ENCODE measurements around the gene SCLY.
A peak's percentile ranks its signal among the peaks of the same experiment; 100 is the strongest.
"Not testable (repeated sequence)": the region's sequence is repeated elsewhere in the genome, so short reads cannot be mapped to it uniquely, and the experiment has no call there.

The SCLY gene

GRCh38 chr2:238042090-238042489 lies 18.7 kb upstream of the SCLY start:
- no peak for DNase-seq

DNA sequence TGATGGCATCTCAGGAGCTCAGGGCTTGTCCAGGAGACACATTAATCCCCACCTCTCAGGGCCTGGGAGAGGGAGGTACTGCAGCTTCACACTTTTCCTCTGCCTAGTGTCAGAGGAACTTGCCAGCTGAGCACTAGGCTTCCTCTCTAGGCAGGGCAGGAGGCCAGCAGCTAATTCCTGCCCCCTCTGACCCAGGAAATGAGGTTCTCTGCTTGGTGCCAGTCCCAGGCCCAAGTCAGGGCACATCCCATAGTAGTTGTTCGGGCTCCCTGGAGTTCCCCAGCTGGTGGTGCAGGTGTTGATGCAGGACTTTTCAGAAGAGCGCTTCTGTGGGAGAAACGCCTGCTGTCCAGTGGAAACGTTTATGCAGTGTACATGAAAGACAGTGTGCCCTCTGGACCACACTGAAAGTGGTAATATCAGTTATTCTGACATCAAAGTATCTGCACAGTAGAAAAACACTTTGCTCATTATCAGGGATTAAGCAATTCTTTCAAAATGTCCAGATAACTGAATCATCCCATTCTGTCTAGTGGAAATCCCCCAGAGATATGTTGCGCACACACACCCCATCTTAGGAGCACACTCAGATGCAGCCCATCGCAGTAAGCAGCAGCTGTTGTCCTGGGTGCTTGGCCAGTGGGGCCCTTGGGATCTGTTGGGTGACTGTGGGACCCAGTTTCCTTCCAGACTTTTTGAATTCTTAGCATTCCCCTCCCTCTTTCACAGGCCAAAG lies 17.8 kb upstream of the SCLY start:
- no peak for DNase-seq

DNA sequence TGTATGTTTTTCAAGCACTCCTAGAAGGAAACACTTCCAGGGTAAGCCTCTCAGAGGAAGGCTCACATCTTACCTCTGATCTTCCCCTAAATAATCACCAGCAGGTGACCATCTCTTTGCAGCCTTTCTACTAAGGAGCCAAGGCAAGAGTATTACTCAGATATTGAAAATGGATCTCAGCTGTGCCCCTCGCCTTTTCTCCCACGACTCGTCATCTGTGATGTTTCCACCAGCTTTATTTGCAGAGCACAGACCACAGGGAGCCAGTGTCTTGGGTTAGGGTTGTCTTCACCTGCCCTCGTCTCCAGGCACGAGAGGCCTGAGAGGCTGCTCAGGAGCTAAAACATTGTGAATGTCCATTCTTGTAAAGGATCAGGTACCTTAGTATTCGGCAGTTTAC lies 16.9 kb upstream of the SCLY start:
- no peak for DNase-seq

GRCh38 chr2:238045575-238045974 lies 15.2 kb upstream of the SCLY start:
- no peak for DNase-seq

- no peak for DNase-seq
Measured at GRCh38 chr2:238046725-238047270, 14.0 kb upstream of the SCLY start.

- DNase-seq: no peak
Measured at GRCh38 chr2:238053191-238053776, 7.5 kb upstream of the SCLY start.

GRCh38 chr2:238055841-238056240 lies 5.0 kb upstream of the SCLY start:
- DNase-seq: peak in 1 of 2 donors; percentile 4

DNA sequence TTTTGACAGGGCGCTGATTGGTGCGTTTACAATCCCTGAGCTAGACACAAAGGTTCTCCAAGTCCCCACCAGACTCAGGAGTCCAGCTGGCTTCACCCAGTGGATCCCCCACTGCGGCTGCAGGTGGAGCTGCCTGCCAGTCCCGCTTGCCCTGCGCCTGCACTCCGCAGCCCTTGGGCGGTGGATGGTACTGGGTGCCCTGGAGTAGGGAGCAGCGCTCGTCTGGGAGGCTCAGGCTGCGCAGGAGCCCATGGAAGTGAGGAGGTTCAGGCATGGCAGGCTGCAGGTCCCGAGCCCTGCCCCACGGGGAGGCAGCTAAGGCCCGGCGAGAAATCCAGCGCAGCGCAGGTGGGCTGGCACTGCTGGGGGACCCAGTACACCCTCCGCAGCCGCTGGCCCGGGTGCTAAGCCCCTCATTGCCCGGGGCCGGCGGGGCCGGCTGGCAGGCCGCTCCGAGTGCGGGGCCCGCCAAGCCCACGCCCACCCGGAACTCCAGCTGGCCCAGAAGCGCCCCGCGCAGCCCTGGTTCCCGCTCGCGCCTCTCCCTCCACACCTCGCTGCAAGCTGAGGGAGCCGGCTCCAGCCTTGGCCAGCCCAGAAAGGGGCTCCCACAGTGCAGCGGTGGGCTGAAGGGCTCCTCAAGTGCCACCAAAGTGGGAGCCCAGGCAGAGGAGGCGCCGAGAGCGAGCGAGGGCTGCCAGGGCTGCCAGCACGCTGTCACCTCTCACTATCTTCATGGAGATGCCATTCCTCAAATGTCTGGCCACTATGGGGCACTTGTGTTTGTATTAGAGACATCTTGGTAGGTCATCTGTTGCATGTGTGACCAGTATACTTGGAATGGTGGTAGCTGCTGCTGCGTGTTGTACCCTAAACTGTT lies 2.9 kb upstream of the SCLY start:
- not testable (repeated sequence) for DNase-seq

DNA sequence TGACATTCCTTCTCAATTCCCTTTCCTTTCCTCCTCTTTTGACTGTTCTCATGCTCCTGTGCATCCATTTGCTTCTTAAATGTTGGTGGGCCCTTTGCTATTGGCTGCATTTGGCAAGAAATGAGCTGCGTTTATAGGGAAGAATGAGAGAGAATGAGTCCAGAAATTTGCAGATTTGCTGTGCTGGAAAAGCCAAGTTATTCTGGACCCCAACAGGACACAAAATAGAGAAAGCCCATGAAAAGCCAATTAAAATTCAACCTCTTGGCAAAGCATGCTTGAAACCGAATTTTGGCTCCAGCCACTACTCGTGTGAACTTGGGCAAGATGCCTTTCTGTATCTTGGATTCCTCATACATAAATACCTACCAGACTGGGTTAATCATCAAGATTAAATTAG lies 1.3 kb upstream of the SCLY start:
- DNase-seq: no peak

DNA sequence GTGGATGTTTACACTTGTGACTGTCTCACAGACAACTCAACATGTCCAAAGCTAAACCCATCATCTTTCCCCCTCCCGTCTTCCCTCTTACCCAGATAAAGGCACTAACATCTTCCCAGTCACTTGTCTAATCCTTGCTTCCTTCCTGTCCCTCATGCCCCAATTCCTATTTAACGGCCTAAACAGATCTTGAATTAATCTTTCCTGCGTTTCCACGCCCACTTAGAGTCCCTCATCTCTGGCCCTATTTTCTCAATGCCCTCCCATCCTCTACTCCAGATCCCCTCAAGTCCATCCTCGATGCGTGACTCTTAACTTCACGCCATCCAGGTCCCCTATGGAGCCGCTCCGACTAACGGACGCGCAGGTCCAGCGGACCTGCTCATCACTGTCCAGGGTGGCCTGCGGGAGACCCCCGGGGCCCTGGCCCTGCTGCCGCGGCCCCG lies 682 bp upstream of the SCLY start:
- DNase-seq: no peak

- peak in 1 of 2 donors; percentile 7 for DNase-seq
Measured at GRCh38 chr2:238061315-238062202, 758 bp downstream of the SCLY start.

DNA sequence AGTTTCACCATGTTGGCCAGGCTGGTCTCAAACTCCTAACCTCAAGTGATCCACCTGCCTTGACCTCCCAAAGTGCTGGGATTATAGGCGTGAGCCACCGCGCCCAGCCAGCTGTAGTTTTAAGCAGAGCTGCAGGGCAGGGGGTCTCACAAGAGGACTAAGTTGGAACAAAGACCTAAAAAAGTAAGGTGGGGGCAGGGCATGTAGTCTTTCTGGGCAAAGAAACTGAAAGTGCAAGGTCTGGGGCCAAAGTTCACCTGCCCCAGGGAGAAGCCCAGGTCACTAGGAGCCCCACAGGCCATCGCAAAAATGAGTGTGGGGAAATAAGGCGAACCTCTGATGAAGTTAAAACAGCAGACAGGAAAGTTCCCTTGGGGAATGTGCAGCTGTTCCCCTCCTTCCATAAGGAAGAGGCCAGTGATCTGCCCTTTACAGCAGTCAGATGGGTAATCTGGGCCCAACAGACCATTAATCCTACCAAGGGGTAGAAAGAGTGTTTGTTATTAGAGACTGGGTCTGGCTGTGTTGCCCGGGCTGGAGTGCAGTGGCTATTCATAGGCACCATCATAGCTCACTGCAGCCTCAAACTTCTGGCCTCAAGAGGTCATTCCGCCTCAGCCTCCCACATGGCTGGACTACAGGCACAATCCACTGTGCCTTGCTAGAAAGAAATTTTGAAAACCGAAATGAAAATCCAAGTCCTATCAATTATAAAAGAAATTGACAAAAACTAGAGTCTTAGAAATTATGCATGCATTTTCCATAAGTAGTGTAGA lies 2.8 kb downstream of the SCLY start:
- no peak for DNase-seq

GRCh38 chr2:238064376-238064775 lies 3.6 kb downstream of the SCLY start:
- DNase-seq: no peak

DNA sequence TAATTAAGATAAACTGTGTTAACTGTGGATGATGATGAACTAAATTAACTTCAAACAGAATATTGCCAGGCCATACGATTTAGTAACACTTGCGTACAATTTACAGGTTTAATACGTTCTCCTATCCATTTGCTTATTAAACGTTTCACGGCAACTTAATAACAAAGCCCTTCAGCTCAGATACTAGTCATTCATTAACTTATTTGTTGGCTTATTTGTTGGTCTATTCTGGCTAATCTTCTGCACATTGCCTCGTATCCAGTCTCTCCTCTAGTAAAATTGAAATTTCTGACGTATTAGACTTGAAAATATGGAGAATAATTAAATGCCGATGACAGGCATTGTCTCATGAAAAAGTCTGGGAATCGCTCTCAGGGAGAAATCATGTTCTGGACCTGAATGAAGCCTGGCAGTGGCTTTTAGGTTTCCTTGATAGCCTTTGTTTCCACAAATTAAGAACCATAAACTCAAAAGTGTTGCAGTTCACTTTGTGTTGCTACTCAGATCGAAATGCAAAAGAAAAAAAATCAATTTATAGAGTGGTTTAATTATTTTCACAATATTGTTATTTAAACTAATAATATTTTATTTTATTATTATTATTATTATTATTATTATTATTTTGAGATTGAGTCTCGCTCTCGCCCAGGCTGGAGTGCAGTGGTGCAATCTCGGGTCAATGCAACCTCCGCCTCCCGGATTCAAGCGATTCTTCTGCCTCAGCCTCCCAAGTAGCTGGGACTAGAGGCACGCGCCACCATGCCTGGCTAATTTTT lies 4.5 kb downstream of the SCLY start:
- DNase-seq: no peak

DNA sequence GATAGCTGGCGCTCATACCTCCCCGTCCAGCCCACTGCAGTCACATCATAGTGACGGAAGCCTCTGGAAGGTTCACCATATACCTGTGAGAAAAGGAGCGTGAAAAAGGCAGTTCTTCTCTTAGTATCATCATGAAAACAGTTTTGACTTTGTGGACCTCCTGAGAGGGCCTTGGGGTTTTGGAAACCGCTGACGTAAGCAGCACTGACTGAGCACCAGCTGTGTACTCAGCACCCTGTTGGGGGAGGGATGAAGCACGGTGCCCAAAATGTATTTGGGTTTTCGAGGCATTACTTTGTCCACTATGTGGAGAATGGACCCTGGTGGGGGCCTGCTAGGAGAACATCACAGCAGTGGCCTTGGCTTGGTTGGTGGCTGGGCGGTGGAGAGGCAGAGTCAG lies 5.4 kb downstream of the SCLY start:
- DNase-seq: no peak

DNA sequence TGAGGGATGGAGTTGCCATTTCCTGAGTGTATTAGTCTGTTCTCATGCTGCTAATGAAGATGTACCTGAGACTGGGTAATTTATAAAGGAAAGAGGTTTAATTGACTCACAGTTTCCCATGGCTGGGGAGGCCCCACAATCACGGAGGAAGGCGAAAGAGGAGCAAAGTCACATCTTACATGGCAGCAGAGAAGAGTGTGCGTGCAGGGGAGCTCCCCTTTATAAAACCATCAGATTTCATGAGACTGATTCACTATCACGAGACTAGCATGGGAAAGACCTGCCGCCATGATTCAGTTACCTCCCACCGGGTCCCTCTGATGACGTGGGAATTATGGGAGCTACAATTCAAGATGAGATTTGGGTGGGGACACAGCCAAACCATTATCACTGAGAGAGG lies 5.9 kb downstream of the SCLY start:
- DNase-seq: not testable (repeated sequence)

DNA sequence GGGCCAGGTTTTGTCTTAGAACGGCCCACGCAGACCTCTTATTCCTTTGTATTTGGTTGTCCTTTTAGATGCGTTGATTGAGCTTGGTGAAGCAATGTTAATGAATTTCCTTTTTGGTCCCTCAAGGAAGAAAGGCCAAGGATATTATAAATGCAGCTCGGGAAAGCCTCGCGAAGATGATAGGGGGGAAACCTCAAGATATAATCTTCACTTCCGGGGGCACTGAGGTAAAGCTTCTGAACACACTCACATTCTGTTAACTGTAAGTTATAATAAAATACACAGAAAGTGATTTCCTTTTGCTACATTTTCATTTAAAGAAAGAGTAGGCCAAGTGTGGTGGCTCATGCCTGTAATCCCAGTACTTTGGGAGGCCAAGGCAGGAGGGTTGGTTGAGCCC lies 7.1 kb downstream of the SCLY start:
- no peak for DNase-seq

DNA sequence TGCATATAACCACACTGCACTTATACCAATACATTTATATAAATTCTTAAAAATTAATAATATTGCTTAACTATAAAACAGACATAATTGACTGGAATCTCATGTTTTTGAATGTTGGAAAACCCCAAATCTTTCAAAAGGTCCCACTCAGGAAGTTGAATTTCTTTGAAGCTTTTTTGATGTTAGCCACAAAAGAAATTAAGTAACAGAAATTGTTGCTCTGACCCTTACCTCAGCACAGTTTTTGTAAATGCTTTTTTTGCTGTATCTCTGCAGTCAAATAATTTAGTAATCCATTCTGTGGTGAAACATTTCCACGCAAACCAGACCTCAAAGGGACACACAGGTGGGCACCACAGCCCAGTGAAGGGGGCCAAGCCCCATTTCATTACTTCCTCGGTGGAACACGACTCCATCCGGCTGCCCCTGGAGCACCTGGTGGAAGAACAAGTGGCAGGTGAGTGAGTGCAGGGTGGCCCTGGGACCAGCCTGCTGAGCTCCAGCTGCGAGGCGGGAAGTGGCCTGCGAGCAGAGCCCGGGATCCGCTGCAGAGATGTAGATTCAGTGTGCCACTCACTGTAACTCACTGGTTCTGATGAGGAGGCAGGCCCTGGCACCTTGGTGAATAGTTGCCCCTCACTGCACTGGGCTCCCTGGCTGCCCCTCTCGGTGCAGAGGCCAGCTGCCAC lies 8.4 kb downstream of the SCLY start:
- DNase-seq: no peak

- DNase-seq: no peak
Measured at GRCh38 chr2:238069877-238070276, 9.1 kb downstream of the SCLY start.

DNA sequence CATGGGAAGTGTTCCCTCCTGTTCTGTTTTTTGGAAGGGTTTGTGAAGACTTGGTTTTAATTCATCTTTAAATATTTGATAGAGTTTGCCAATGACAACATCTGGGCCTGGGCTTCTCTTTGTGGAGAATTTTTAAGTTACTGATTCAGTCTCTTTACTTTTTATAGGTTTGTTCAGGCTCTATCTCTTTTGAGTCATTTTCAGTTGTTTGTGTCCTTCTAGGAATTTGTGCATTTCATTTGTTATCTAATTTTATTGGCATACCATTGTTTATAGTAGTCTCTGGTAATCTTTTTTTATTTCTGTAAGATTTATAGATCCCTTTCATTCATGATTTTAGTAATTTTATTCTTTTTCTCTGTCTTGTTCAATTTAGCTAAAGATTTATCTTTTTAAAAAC lies 14.6 kb downstream of the SCLY start:
- DNase-seq: no peak
